SK-N-SH (cell line): ENCODE measurements around the gene TLX1. TPM values are rescaled to one million over a fixed set of nuclear protein-coding genes. Genes with fewer than 3 reads are reported as not detected.

Experiments
- CTCF ChIA-PET: fragments of 300-600, 350-600 bp; formaldehyde crosslinking; extraction: SDS; loops from one replicate; lab custom pipeline; 2021; lab: Yijun Ruan, JAX
- POLR2A ChIA-PET: fragments of 350-600 bp; sonication (Branson Sonifier 250); formaldehyde crosslinking; extraction: SDS; loops from one replicate; lab custom pipeline; 2020; ENCODE audit warnings: antibody characterized with exemption, inconsistent platforms; lab: Yijun Ruan, JAX
- DNase-seq: peaks from one replicate; pipeline ENCODE4 v3.0.0; 2012
- H2AFZ ChIP-seq: fragments of 200-600 bp; sonication (generic); 2 replicates; pipeline ENCODE4 v1.8.1; 2016; ENCODE audit warnings: antibody characterized with exemption, mild to moderate bottlenecking, low read depth
- H3F3A ChIP-seq: fragments of 200-600 bp; sonication (generic); replicated peaks from 2 replicates; pipeline ENCODE3; 2016; ENCODE audit warnings: antibody characterized with exemption, mild to moderate bottlenecking; ENCODE audit not compliant: insufficient read depth
- H3K27ac ChIP-seq, 2 experiments: fragments of 200-500 bp in 1 of 2; fragments of 200-600 bp in 1 of 2; sonication (Bioruptor generic) in 1 of 2; sonication (generic), shearing (Covaris generic) in 1 of 2; 2 replicates each; pipeline versions ENCODE4 v1.5.1 to v1.6.1; 2014 to 2016; ENCODE audit warnings: low read depth in 2 of 2, inconsistent platforms in 1 of 2, low read length in 1 of 2, mild to moderate bottlenecking in 1 of 2, mixed read lengths in 1 of 2
- H3K27me3 ChIP-seq: fragments of 200-600 bp; sonication (generic), shearing (Covaris generic); 2 replicates; pipeline ENCODE4 v1.6.1; 2016; ENCODE audit warnings: mixed run types; ENCODE audit not compliant: insufficient read depth
- H3K36me3 ChIP-seq, 2 experiments: fragments of 200-500 bp in 1 of 2; fragments of 200-600 bp in 1 of 2; sonication (Bioruptor generic) in 1 of 2; sonication (generic) in 1 of 2; replicated peaks in 1 of 2; 2 replicates each; pipeline versions ENCODE3 to v1.5.1; 2014 to 2016; ENCODE audit warnings: low read length in 1 of 2, mild to moderate bottlenecking in 1 of 2; ENCODE audit not compliant: insufficient read depth in 2 of 2, control insufficient read depth in 1 of 2
- H3K4me1 ChIP-seq, 2 experiments: fragments of 200-500 bp in 1 of 2; fragments of 200-600 bp in 1 of 2; sonication (Bioruptor generic) in 1 of 2; sonication (generic), shearing (Covaris generic) in 1 of 2; 2 replicates each; pipeline versions ENCODE4 v1.5.1 to v1.6.1; 2014 to 2016; ENCODE audit warnings: low read depth in 1 of 2, low read length in 1 of 2, mixed run types in 1 of 2; ENCODE audit not compliant: insufficient read depth in 2 of 2, control insufficient read depth in 1 of 2
- H3K4me2 ChIP-seq: fragments of 200-600 bp; sonication (generic), shearing (Covaris generic); 2 replicates; pipeline ENCODE4 v1.6.1; 2017; ENCODE audit warnings: mixed run types
- H3K4me3 ChIP-seq, 2 experiments: fragments of 200-500 bp in 1 of 2; fragments of 200-600 bp in 1 of 2; sonication (Bioruptor generic) in 1 of 2; sonication (generic), shearing (Covaris generic) in 1 of 2; 2 replicates each; pipeline versions ENCODE4 v1.5.1 to v1.8.1; 2014 to 2016; ENCODE audit warnings: low read depth in 2 of 2, inconsistent platforms in 1 of 2, low read length in 1 of 2, mild to moderate bottlenecking in 1 of 2, mixed read lengths in 1 of 2, moderate library complexity in 1 of 2
- H3K79me2 ChIP-seq: fragments of 200-600 bp; sonication (generic); 2 replicates; pipeline ENCODE4 v1.8.1; 2017; ENCODE audit warnings: mild to moderate bottlenecking; ENCODE audit not compliant: insufficient read depth
- H3K9ac ChIP-seq: fragments of 200-600 bp; sonication (generic); 2 replicates; pipeline ENCODE4 v1.6.1; 2017; ENCODE audit warnings: mixed run types
- H3K9me2 ChIP-seq: fragments of 200-600 bp; sonication (generic); 2 replicates; pipeline ENCODE4 v1.6.1; 2017; ENCODE audit warnings: mixed run types
- H3K9me3 ChIP-seq: fragments of 200-600 bp; sonication (generic); 2 replicates; pipeline ENCODE4 v1.6.1; 2017; ENCODE audit warnings: mixed run types, mild to moderate bottlenecking, moderate library complexity
- H4K20me1 ChIP-seq: fragments of 200-600 bp; sonication (generic); 2 replicates; pipeline ENCODE4 v1.6.1; 2017; ENCODE audit warnings: mild to moderate bottlenecking, mixed run types; ENCODE audit not compliant: insufficient read depth
- ELF1 ChIP-seq: IDR thresholded peaks from 2 replicates; pipeline ENCODE4 v1.4.0; 2012
- JUND ChIP-seq: IDR thresholded peaks from 2 replicates; pipeline ENCODE4 v1.4.0; 2012
- MEF2A ChIP-seq: IDR thresholded peaks from 2 replicates; pipeline ENCODE4 v1.4.0; 2012; ENCODE audit warnings: low read depth, borderline replicate concordance
- MXI1 ChIP-seq: IDR thresholded peaks from 2 replicates; pipeline ENCODE4 v1.6.1; 2012; ENCODE audit warnings: mild to moderate bottlenecking, low read depth, low read length, improper control_type of control experiment
- NRF1 ChIP-seq: IDR thresholded peaks from 2 replicates; pipeline ENCODE4 v1.6.1; 2012; ENCODE audit warnings: low read depth, mild to moderate bottlenecking, low read length
- PBX3 ChIP-seq: IDR thresholded peaks from 2 replicates; pipeline ENCODE4; 2012
- POLR2AphosphoS5 ChIP-seq: IDR thresholded peaks from 2 replicates; pipeline ENCODE4 v1.6.1; 2012; ENCODE audit warnings: low read depth, low read length
- REST ChIP-seq: IDR thresholded peaks from 2 replicates; pipeline ENCODE4 v1.6.1; 2012; ENCODE audit warnings: mild to moderate bottlenecking, low read depth, low read length, moderate library complexity
- RFX5 ChIP-seq: IDR thresholded peaks from 2 replicates; pipeline ENCODE4 v1.6.1; 2012; ENCODE audit warnings: mild to moderate bottlenecking, improper control_type of control experiment, low read length
- RXRA ChIP-seq: IDR thresholded peaks from 2 replicates; pipeline ENCODE4 v1.4.0; 2012; ENCODE audit warnings: low read depth, mild to moderate bottlenecking, borderline replicate concordance
- SMC3 ChIP-seq: IDR thresholded peaks from 2 replicates; pipeline ENCODE4 v1.6.1; 2012; ENCODE audit warnings: low read depth, low read length, improper control_type of control experiment
- TAF1 ChIP-seq: IDR thresholded peaks from 2 replicates; pipeline ENCODE4 v1.6.1; 2012; ENCODE audit warnings: low read depth, mild to moderate bottlenecking, low read length, moderate library complexity, borderline replicate concordance
- TCF12 ChIP-seq: IDR thresholded peaks from 2 replicates; pipeline ENCODE4 v1.4.0; 2012
- TEAD4 ChIP-seq: IDR thresholded peaks from 2 replicates; pipeline ENCODE4 v1.4.0; 2012; ENCODE audit warnings: mild to moderate bottlenecking, borderline replicate concordance; ENCODE audit not compliant: insufficient read depth
- USF1 ChIP-seq: IDR thresholded peaks from 2 replicates; pipeline ENCODE4 v1.4.0; 2012; ENCODE audit warnings: low read depth, borderline replicate concordance
- YY1 ChIP-seq: IDR thresholded peaks from 2 replicates; pipeline ENCODE4 v1.4.0; 2012; ENCODE audit warnings: low read depth, mild to moderate bottlenecking
- WGBS: methylation state at CpG from one replicate; pipeline ENCODE4 v1.1.6; 2017; ENCODE audit warnings: low lambda C conversion rate; 5-methylcytosine and 5-hydroxymethylcytosine counted together
- polyA plus RNA-seq, 3 experiments: library from polyadenylated mRNA; depleted of rRNA; stranded (reverse); fragments of >200 nt; gene quantifications; 2 replicates each; pipeline ENCODE4 v1.2.3, GENCODE V29; 2012

The TLX1 gene
- polyA plus RNA-seq, 1 of the 3 experiments (the other 2 are of a cell fraction), result not detected

- Histone ChIP-seq H3K9me3 (no peaks in the 10 kb centered on the region), H3K9me2 (no peaks in the 10 kb centered on the region), H4K20me1 (no peaks in the 10 kb centered on the region), H3K4me2 (no peak overlapping the region), H3K4me1 (no peaks in the 10 kb centered on the region), H3K36me3 (no peaks in the 10 kb centered on the region), H3F3A (no peaks in the 10 kb centered on the region), H3K4me3 (no peak overlapping the region), H3K9ac (no peak overlapping the region), H3K27ac (no peak overlapping the region)
- WGBS, result 0% methylated on average over 3 of the region's 3 CpGs
- CTCF ChIA-PET, result interaction anchor here (0.9 to 8.5 kb wide), 5 partner anchors 9 to 115 kb away, joined by 3 to 95 read pairs (median 5); no protein-coding TSS in a partner anchor
- POLR2A ChIA-PET, result interaction anchor here (0.7 kb wide), 1 partner anchor 9 kb away, joined by 3 read pairs; no protein-coding TSS in a partner anchor
- no peak for TF ChIP-seq POLR2AphosphoS5
- no peak for TF ChIP-seq JUND
- no peak for TF ChIP-seq RFX5
- TF ChIP-seq TCF12, result no peak
- TF ChIP-seq USF1, result no peak
- no peak for TF ChIP-seq MXI1
- TF ChIP-seq TAF1, result no peak
- no peak for TF ChIP-seq TEAD4
- TF ChIP-seq SMC3, result no peak
- no peak for TF ChIP-seq MEF2A
- no peak for TF ChIP-seq REST
- TF ChIP-seq NRF1, result no peak
- TF ChIP-seq ELF1, result no peak
- TF ChIP-seq RXRA, result no peak
- TF ChIP-seq PBX3, result no peak
- no peak for TF ChIP-seq YY1
- TF ChIP-seq, all 33 proteins: peak for 0
- no peak overlapping the region for H2AFZ ChIP-seq
- DNase-seq, result no peak
- H3K79me2 ChIP-seq, result no peaks in the 10 kb centered on the region
- peaks cover 40% of the 10 kb centered on the region for H3K27me3 ChIP-seq
Observed at GRCh38 chr10:101155896-101156295, 24.8 kb downstream of the TLX1 start.
